ENCODE measurements around the gene C3orf80. TPM values are rescaled to one million over a fixed set of nuclear protein-coding genes. Genes with fewer than 3 reads are reported as not detected.
"Not testable (repeated sequence)": the region's sequence is repeated elsewhere in the genome, so short reads cannot be mapped to it uniquely, and the experiment has no call there.

Gene C3orf80
- polyA plus RNA-seq, 1 donor from 2014 or later = 0.57 TPM

- H3K27me3 ChIP-seq (ENCODE audit: insufficient read depth, low read depth, low read length); H3K79me2 ChIP-seq (replicated peaks; ENCODE audit: insufficient read depth, low read length); H3K9me3 ChIP-seq (ENCODE audit: low read length); H3K27ac ChIP-seq (ENCODE audit: low read length); H3K9me2 ChIP-seq (ENCODE audit: insufficient read depth, low read length); H4K20me1 ChIP-seq (ENCODE audit: insufficient read depth); H3K36me3 ChIP-seq (ENCODE audit: insufficient read depth, low read length); H3K9ac ChIP-seq (ENCODE audit: low read length); H2AFZ ChIP-seq (ENCODE audit: low read depth, low read length); H3F3A ChIP-seq (ENCODE audit: insufficient read depth, low read length, poor library complexity, severe bottlenecking); H3K4me3 ChIP-seq (ENCODE audit: low read length); H3K4me2 ChIP-seq (ENCODE audit: low read length): not testable (repeated sequence)
Observed at GRCh38 chr3:160179403-160179802, 45.8 kb upstream of the C3orf80 start.

- TF ChIP-seq TAF1 (IDR thresholded peaks at IDR 0.05; ENCODE audit: low read depth) (no peak), SMC3 (conservative IDR thresholded peaks at IDR 0.05; ENCODE audit: poor library complexity) (no peak), REST (IDR thresholded peaks at IDR 0.05; ENCODE audit: borderline replicate concordance) (no peak), EP300 (conservative IDR thresholded peaks at IDR 0.05; ENCODE audit: poor library complexity, severe bottlenecking) (no peak), MXI1 (conservative IDR thresholded peaks at IDR 0.05; ENCODE audit: poor library complexity, severe bottlenecking) (no peak), RAD21 (conservative IDR thresholded peaks at IDR 0.05) (no peak), POLR2AphosphoS5 (IDR thresholded peaks at IDR 0.05) (no peak)
Observed at GRCh38 chr3:160179906-160180305, 45.3 kb upstream of the C3orf80 start.

GRCh38 chr3:160180581-160181216 is 44.5 kb upstream of the C3orf80 start:
- H2AFZ ChIP-seq (ENCODE audit: low read depth, low read length) = no peak overlapping the region
- H4K20me1 ChIP-seq (ENCODE audit: insufficient read depth) = no peaks in the 10 kb centered on the region
- no peaks in the 10 kb centered on the region for H3K79me2 ChIP-seq (replicated peaks; ENCODE audit: insufficient read depth, low read length)
- H3K27me3 ChIP-seq (ENCODE audit: insufficient read depth, low read depth, low read length) = no peaks in the 10 kb centered on the region
- no peak overlapping the region for H3K9ac ChIP-seq (ENCODE audit: low read length)
- H3K9me3 ChIP-seq (ENCODE audit: low read length) = no peaks in the 10 kb centered on the region
- H3K27ac ChIP-seq (ENCODE audit: low read length) = no peak overlapping the region
- H3K9me2 ChIP-seq (ENCODE audit: insufficient read depth, low read length) = no peaks in the 10 kb centered on the region
- H3K36me3 ChIP-seq (ENCODE audit: insufficient read depth, low read length) = no peaks in the 10 kb centered on the region
- no peak overlapping the region for H3K4me2 ChIP-seq (ENCODE audit: low read length)
- H3K4me3 ChIP-seq (ENCODE audit: low read length) = no peak overlapping the region
- no peaks in the 10 kb centered on the region for H3F3A ChIP-seq (ENCODE audit: insufficient read depth, low read length, poor library complexity, severe bottlenecking)
- no peak for TF ChIP-seq SMC3 (conservative IDR thresholded peaks at IDR 0.05; ENCODE audit: poor library complexity)
- no peak for TF ChIP-seq EZH2 (IDR thresholded peaks at IDR 0.05; ENCODE audit: borderline replicate concordance, insufficient read depth, low read length, poor library complexity, severe bottlenecking)
- TF ChIP-seq REST (IDR thresholded peaks at IDR 0.05; ENCODE audit: borderline replicate concordance) = no peak
- no peak for TF ChIP-seq EP300 (conservative IDR thresholded peaks at IDR 0.05; ENCODE audit: poor library complexity, severe bottlenecking)
- TF ChIP-seq CTCF (IDR thresholded peaks at IDR 0.05; ENCODE audit: poor library complexity, severe bottlenecking) = no peak
- no peak for TF ChIP-seq MXI1 (conservative IDR thresholded peaks at IDR 0.05; ENCODE audit: poor library complexity, severe bottlenecking)
- TF ChIP-seq POLR2AphosphoS5 (IDR thresholded peaks at IDR 0.05) = no peak
- TF ChIP-seq TAF1 (IDR thresholded peaks at IDR 0.05; ENCODE audit: low read depth) = no peak
- no peak for TF ChIP-seq RAD21 (conservative IDR thresholded peaks at IDR 0.05)

More at GRCh38 chr3:160179906-160180305, 45.3 kb upstream of the C3orf80 start:
- Histone ChIP-seq H3F3A (ENCODE audit: insufficient read depth, low read length, poor library complexity, severe bottlenecking) (no peaks in the 10 kb centered on the region), H3K9me3 (ENCODE audit: low read length) (no peaks in the 10 kb centered on the region), H3K36me3 (ENCODE audit: insufficient read depth, low read length) (no peaks in the 10 kb centered on the region), H3K9ac (ENCODE audit: low read length) (no peak overlapping the region), H3K27me3 (ENCODE audit: insufficient read depth, low read depth, low read length) (no peaks in the 10 kb centered on the region), H3K27ac (ENCODE audit: low read length) (no peak overlapping the region), H4K20me1 (ENCODE audit: insufficient read depth) (no peaks in the 10 kb centered on the region), H2AFZ (ENCODE audit: low read depth, low read length) (no peak overlapping the region), H3K9me2 (ENCODE audit: insufficient read depth, low read length) (no peaks in the 10 kb centered on the region), H3K4me3 (ENCODE audit: low read length) (no peak overlapping the region), H3K4me2 (ENCODE audit: low read length) (no peak overlapping the region), H3K79me2 (replicated peaks; ENCODE audit: insufficient read depth, low read length) (no peaks in the 10 kb centered on the region)

All from neural cell (in vitro differentiated cells).